ENCODE results near the gene MEGF11.

Gene MEGF11

GRCh38 chr15:66284271-66284670 is 30.7 kb upstream of the MEGF11 start:
- Histone ChIP-seq H3K36me3 (replicated peaks; ENCODE audit: low read depth, low read length) (no peaks in the 10 kb centered on the region), H3K4me3 (ENCODE audit: low read length) (no peak overlapping the region), H3K9me3 (ENCODE audit: insufficient read depth, low read length) (no peaks in the 10 kb centered on the region), H3K4me1 (ENCODE audit: low read length) (peaks cover 2% of the 10 kb centered on the region; the same call in 1 of the 2 replicates), H3K27ac (ENCODE audit: low read length) (no peak overlapping the region), H3K9ac (ENCODE audit: low read length) (no peak overlapping the region), H4K20me1 (ENCODE audit: insufficient read depth, low read length) (no peaks in the 10 kb centered on the region), H3K4me2 (ENCODE audit: low read length) (no peak overlapping the region), H2AFZ (ENCODE audit: low read depth, low read length) (no peak overlapping the region), H3K27me3 (ENCODE audit: low read depth, low read length) (peaks cover 22% of the 10 kb centered on the region), H3K79me2 (ENCODE audit: low read length) (no peaks in the 10 kb centered on the region)
- TF ChIP-seq EZH2phosphoT487 (IDR thresholded peaks at IDR 0.05; ENCODE audit: low read depth) (no peak), CTCF (IDR thresholded peaks at IDR 0.05; ENCODE audit: low read depth, low read length) (no peak)

- Histone ChIP-seq H3K27me3 (ENCODE audit: low read depth, low read length) (peaks cover 39% of the 10 kb centered on the region), H3K27ac (ENCODE audit: low read length) (no peak overlapping the region), H2AFZ (ENCODE audit: low read depth, low read length) (no peak overlapping the region), H3K9ac (ENCODE audit: low read length) (no peak overlapping the region), H3K36me3 (replicated peaks; ENCODE audit: low read depth, low read length) (no peaks in the 10 kb centered on the region), H3K4me1 (ENCODE audit: low read length) (no peaks in the 10 kb centered on the region), H3K4me2 (ENCODE audit: low read length) (no peak overlapping the region), H3K4me3 (ENCODE audit: low read length) (no peak overlapping the region), H3K79me2 (ENCODE audit: low read length) (no peaks in the 10 kb centered on the region), H4K20me1 (ENCODE audit: insufficient read depth, low read length) (no peaks in the 10 kb centered on the region), H3K9me3 (ENCODE audit: insufficient read depth, low read length) (no peaks in the 10 kb centered on the region)
- TF ChIP-seq CTCF (IDR thresholded peaks at IDR 0.05; ENCODE audit: low read depth, low read length) = no peak
- TF ChIP-seq EZH2phosphoT487 (IDR thresholded peaks at IDR 0.05; ENCODE audit: low read depth) = no peak
Measured at GRCh38 chr15:66278671-66279070, 25.1 kb upstream of the MEGF11 start.

- no peak overlapping the region for H3K27ac ChIP-seq (ENCODE audit: low read length)
- TF ChIP-seq EZH2phosphoT487 (IDR thresholded peaks at IDR 0.05; ENCODE audit: low read depth) (no peak), CTCF (IDR thresholded peaks at IDR 0.05; ENCODE audit: low read depth, low read length) (no peak)
- H3K4me3 ChIP-seq (ENCODE audit: low read length) = no peak overlapping the region
- H3K9ac ChIP-seq (ENCODE audit: low read length) = no peak overlapping the region
- H3K9me3 ChIP-seq (ENCODE audit: insufficient read depth, low read length) = no peaks in the 10 kb centered on the region
- H3K79me2 ChIP-seq (ENCODE audit: low read length) = no peaks in the 10 kb centered on the region
- H3K36me3 ChIP-seq (replicated peaks; ENCODE audit: low read depth, low read length) = no peaks in the 10 kb centered on the region
- H2AFZ ChIP-seq (ENCODE audit: low read depth, low read length) = no peak overlapping the region
- H3K4me2 ChIP-seq (ENCODE audit: low read length) = no peak overlapping the region
- peaks cover 39% of the 10 kb centered on the region for H3K27me3 ChIP-seq (ENCODE audit: low read depth, low read length)
- H3K4me1 ChIP-seq (ENCODE audit: low read length) = no peaks in the 10 kb centered on the region
- H4K20me1 ChIP-seq (ENCODE audit: insufficient read depth, low read length) = no peaks in the 10 kb centered on the region
Measured at GRCh38 chr15:66278056-66278455, 24.5 kb upstream of the MEGF11 start.

GRCh38 chr15:66276546-66276945 is 23.0 kb upstream of the MEGF11 start:
- no peaks in the 10 kb centered on the region for H3K9me3 ChIP-seq (ENCODE audit: insufficient read depth, low read length)
- no peaks in the 10 kb centered on the region for H3K36me3 ChIP-seq (replicated peaks; ENCODE audit: low read depth, low read length)
- no peak overlapping the region for H3K9ac ChIP-seq (ENCODE audit: low read length)
- no peaks in the 10 kb centered on the region for H3K4me1 ChIP-seq (ENCODE audit: low read length)
- H3K79me2 ChIP-seq (ENCODE audit: low read length) = no peaks in the 10 kb centered on the region
- peaks cover 34% of the 10 kb centered on the region for H3K27me3 ChIP-seq (ENCODE audit: low read depth, low read length)
- H4K20me1 ChIP-seq (ENCODE audit: insufficient read depth, low read length) = no peaks in the 10 kb centered on the region
- no peak overlapping the region for H3K4me2 ChIP-seq (ENCODE audit: low read length)
- H3K4me3 ChIP-seq (ENCODE audit: low read length) = no peak overlapping the region
- no peak overlapping the region for H2AFZ ChIP-seq (ENCODE audit: low read depth, low read length)
- TF ChIP-seq CTCF (IDR thresholded peaks at IDR 0.05; ENCODE audit: low read depth, low read length) = no peak
- no peak for TF ChIP-seq EZH2phosphoT487 (IDR thresholded peaks at IDR 0.05; ENCODE audit: low read depth)
- H3K27ac ChIP-seq (ENCODE audit: low read length) = no peak overlapping the region

Data from OCI-LY3 (cell line).